HepG2 (cell line): ENCODE data around the gene HECTD3. TPM values are rescaled to one million over a fixed set of nuclear protein-coding genes. Genes with fewer than 3 reads are reported as not detected.

Source experiments
- ADNP ChIP-seq: sonication (generic); formaldehyde crosslinking; IDR thresholded peaks from 2 replicates; pipeline ENCODE4 v1.4.0; 2020; ENCODE audit warnings: missing genetic modification reagents
- GMEB2 ChIP-seq: IDR thresholded peaks from 2 replicates; pipeline ENCODE4 v1.6.1; 2016; ENCODE audit warnings: missing biosample characterization, missing genetic modification reagents, low read depth
- HMG20A ChIP-seq: IDR thresholded peaks from 2 replicates; pipeline ENCODE4 v1.6.1; 2016; ENCODE audit warnings: borderline replicate concordance
- HOXA9 ChIP-seq: sonication (generic); formaldehyde crosslinking; IDR thresholded peaks from 2 replicates; pipeline ENCODE4 v1.8.1; 2022; ENCODE audit warnings: missing genetic modification reagents, mild to moderate bottlenecking, moderate library complexity, borderline replicate concordance
- KLF11 ChIP-seq: IDR thresholded peaks from 2 replicates; pipeline ENCODE4 v1.6.1; 2016; ENCODE audit warnings: missing compliant biosample characterization
- MAFG ChIP-seq: sonication (generic); formaldehyde crosslinking; IDR thresholded peaks from 2 replicates; pipeline ENCODE4 v1.5.1; 2020; ENCODE audit warnings: mild to moderate bottlenecking, missing genetic modification reagents
- PBX3 ChIP-seq: sonication (generic); formaldehyde crosslinking; IDR thresholded peaks from 2 replicates; pipeline ENCODE4 v1.8.1; 2023; ENCODE audit warnings: missing genetic modification reagents, inconsistent platforms, borderline replicate concordance
- RAD51 ChIP-seq: fragments of 450-650 bp; IDR thresholded peaks from 2 replicates; pipeline ENCODE4 v1.6.1; 2016; ENCODE audit warnings: borderline replicate concordance
- SAP130 ChIP-seq: IDR thresholded peaks from 2 replicates; pipeline ENCODE4 v1.6.1; 2016; ENCODE audit warnings: low read depth
- ZBTB40 ChIP-seq, 2 experiments: fragments of 450-650 bp in 1 of 2; sonication (generic) in 1 of 2; formaldehyde crosslinking in 1 of 2; IDR thresholded peaks; 2 replicates each; pipeline versions ENCODE4 v1.6.1 to v1.8.0; 2016 to 2022; ENCODE audit warnings: antibody characterized with exemption in 1 of 2, mild to moderate bottlenecking in 1 of 2, missing genetic modification reagents in 1 of 2
- ZNF138 ChIP-seq: sonication (generic); formaldehyde crosslinking; IDR thresholded peaks from 2 replicates; pipeline ENCODE4 v1.5.0; 2020; ENCODE audit warnings: mild to moderate bottlenecking, low read depth, missing genetic modification reagents
- ZNF143 ChIP-seq: sonication (generic); formaldehyde crosslinking; IDR thresholded peaks from 2 replicates; pipeline ENCODE4 v1.4.0; 2020; ENCODE audit warnings: missing genetic modification reagents
- ZNF597 ChIP-seq: sonication (generic); formaldehyde crosslinking; IDR thresholded peaks from 2 replicates; pipeline ENCODE4 v1.5.0; 2020; ENCODE audit warnings: missing genetic modification reagents
- ZNF75D ChIP-seq: sonication (generic); formaldehyde crosslinking; IDR thresholded peaks from 2 replicates; pipeline ENCODE4 v1.8.1; 2023; ENCODE audit warnings: missing genetic modification reagents, mild to moderate bottlenecking, borderline replicate concordance
- ZNF768 ChIP-seq: sonication (generic); formaldehyde crosslinking; IDR thresholded peaks from 2 replicates; pipeline ENCODE4 v1.4.0; 2020; ENCODE audit warnings: missing genetic modification reagents
- ZSCAN29 ChIP-seq: sonication (generic); formaldehyde crosslinking; conservative IDR thresholded peaks from 2 replicates; pipeline ENCODE4 v1.4.0; 2020; ENCODE audit warnings: mild to moderate bottlenecking, missing genetic modification reagents
- polyA plus RNA-seq, 8 experiments: library from polyadenylated mRNA; depleted of rRNA in 3 of 8; stranded (reverse) in 7 of 8; unstranded in 1 of 8; fragments of >200 nt; fragmentation: Illumina TruSeq in 4 of 8; extraction: Trizol in 4 of 8; gene quantifications; 2 replicates each; pipeline versions ENCODE4 v1.2.1 to v1.2.3, GENCODE V29; 2011 to 2016; ENCODE audit warnings: low read depth in 4 of 8, missing spikeins in 1 of 8, mixed read lengths in 1 of 8; ENCODE audit not compliant: insufficient read depth in 1 of 8
- total RNA-seq, 5 experiments: library from RNA; depleted of rRNA; stranded (reverse); fragments of >200 nt; fragmentation: Illumina TruSeq; extraction: Trizol; gene quantifications; 2 replicates each; pipeline ENCODE4 v1.2.3, GENCODE V29; 2016; ENCODE audit warnings: low read depth in 1 of 5

HECTD3 gene
- total and polyA plus RNA-seq, 2 of the 13 experiments (the other 11 are each of a cell fraction or from before 2014, with no cell fraction given) = 18.6 to 24.5 TPM

GRCh38 chr1:45010855-45011811 is at the start of gene HECTD3 (continued):
- no peak for TF ChIP-seq PBX3 (CRISPR knock-in tag)
- TF ChIP-seq ZNF597 (CRISPR knock-in tag) = no peak
- peak; percentile 97 for TF ChIP-seq SAP130
- no peak for TF ChIP-seq ADNP
- no peak for TF ChIP-seq ZBTB40 (IDR thresholded peaks at IDR 0.05)
- TF ChIP-seq ZBTB40 (CRISPR knock-in tag; IDR thresholded peaks at IDR 0.05) = peak; percentile 77
- TF ChIP-seq KLF11 (CRISPR knock-in tag) = no peak
- TF ChIP-seq ZNF768 (CRISPR knock-in tag) = no peak; the same call in 1 of the 2 replicates
- TF ChIP-seq ZNF75D = no peak
- 0 out of 2 replicates have a peak, but pooled peaks have one; percentile 15 for TF ChIP-seq ZSCAN29
- no peak for TF ChIP-seq GMEB2 (CRISPR knock-in tag)
- TF ChIP-seq HMG20A (CRISPR knock-in tag) = no peak
- TF ChIP-seq ZNF138 (CRISPR knock-in tag) = no peak
- TF ChIP-seq RAD51 = no peak
- TF ChIP-seq ZNF143 (CRISPR knock-in tag) = no peak
- no peak for TF ChIP-seq MAFG
- no peak for TF ChIP-seq HOXA9 (CRISPR knock-in tag)
